ENCODE data around the gene TMTC1. TPM values are rescaled to one million over a fixed set of nuclear protein-coding genes. Genes with fewer than 3 reads are reported as not detected.

The TMTC1 gene
- total and polyA plus RNA-seq, 2 of the 8 experiments (the other 6 are each of a cell fraction or from before 2014, with no cell fraction given), result 15.4 to 20.8 TPM

GRCh38 chr12:29463198-29463597, 320.5 kb downstream of the TMTC1 start (continued):
- no peak for TF ChIP-seq YY1 (IDR thresholded peaks at IDR 0.05; ENCODE audit: low read depth, low read length)
- no peak for TF ChIP-seq TBP (IDR thresholded peaks at IDR 0.05; ENCODE audit: low read depth, low read length)
- TF ChIP-seq RXRA (IDR thresholded peaks at IDR 0.05; ENCODE audit: insufficient read depth, low read depth, low read length), result no peak
- TF ChIP-seq SIN3A (conservative IDR thresholded peaks at IDR 0.05 in 1 of 2, IDR thresholded peaks at IDR 0.05 in 1 of 2; ENCODE audit: low read depth in 1 of 2, low read length in 2 of 2), result no peak
- no peak for TF ChIP-seq CTCF (IDR thresholded peaks at IDR 0.05; ENCODE audit: control extremely low read depth in 1 of 3, insufficient read depth in 1 of 3, low read depth in 1 of 3, low read length in 3 of 3)
- no peak for TF ChIP-seq SRF (IDR thresholded peaks at IDR 0.05; ENCODE audit: low read depth, low read length)
